ENCODE measurements around the gene TMEM121B. TPM values are rescaled to one million over a fixed set of nuclear protein-coding genes. Genes with fewer than 3 reads are reported as not detected.

Gene TMEM121B
- total RNA-seq, 1 donor from 2014 or later: 0.05 TPM

DNA sequence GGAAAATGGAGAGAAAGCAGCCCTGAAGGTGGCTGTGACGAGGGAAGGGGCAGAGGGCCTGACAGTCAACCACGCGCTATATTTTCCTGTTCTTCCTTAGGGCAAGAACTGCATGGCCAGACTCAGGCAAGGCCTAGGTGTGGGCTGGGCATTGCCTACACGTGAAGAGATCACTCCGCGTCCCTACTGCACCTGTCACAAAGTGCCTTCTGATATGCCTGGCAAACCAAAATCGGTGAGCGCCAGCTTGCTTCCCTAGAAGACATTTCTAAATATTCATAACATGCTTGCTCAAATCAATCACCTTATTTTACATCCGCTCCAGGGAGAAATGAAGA is 6.3 kb downstream of the TMEM121B start:
- Mint-ChIP-seq H3K27ac (no peak overlapping the region), H3K4me3 (ENCODE audit: low read depth) (no peak overlapping the region), H3K36me3 (ENCODE audit: low read depth) (peaks cover 22% of the 10 kb centered on the region), H3K9me3 (no peaks in the 10 kb centered on the region), H3K4me1 (ENCODE audit: low read depth) (peaks cover 40% of the 10 kb centered on the region), H3K27me3 (ENCODE audit: low read depth) (peaks cover 8% of the 10 kb centered on the region)
- intact Hi-C loops (cut with micrococcal nuclease): loop anchor here (5.0 kb wide), 1 partner anchor 42 kb away; the partner anchor contains the start of gene HDHD5
- no peak for DNase-seq (ENCODE audit: low spot score)

DNA sequence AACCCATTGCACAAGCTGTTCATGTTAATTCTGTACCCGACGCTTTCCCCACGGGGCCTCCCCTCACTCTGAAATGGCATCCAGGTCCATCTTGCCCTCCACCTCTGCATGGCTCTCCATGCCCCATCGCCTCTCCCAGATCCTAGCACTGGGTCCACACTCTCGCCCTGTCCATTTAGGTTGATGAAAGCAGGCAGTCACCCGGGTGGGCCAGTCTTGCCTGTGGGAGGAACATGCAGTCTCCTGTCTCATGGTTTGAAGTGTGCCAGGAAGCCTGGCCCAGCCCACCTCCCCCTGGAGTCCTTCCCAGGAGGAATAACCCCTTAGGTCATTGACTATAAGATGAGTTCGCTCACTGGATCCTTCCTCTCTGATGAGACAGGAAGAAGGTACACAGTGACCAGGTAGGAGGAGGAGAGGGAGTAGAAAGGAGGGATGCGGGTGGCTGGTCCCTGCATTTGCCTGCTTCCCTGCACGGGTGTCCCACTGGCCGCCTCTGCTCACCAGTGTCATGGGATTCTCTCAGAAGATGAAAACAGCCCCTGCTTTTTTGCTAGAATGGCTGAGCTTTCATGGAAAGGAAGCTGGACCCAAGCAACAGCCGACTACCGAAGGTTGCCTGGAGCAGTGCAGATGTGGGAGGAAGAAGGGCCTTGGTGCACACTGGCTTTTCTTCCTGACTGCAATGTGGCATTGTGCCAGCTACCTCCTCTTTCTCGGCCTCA is 6.8 kb downstream of the TMEM121B start:
- intact Hi-C loops (cut with micrococcal nuclease): no loop called here
- Mint-ChIP-seq H3K9me3 (no peaks in the 10 kb centered on the region), H3K27me3 (ENCODE audit: low read depth) (peaks cover 8% of the 10 kb centered on the region), H3K36me3 (ENCODE audit: low read depth) (peaks cover 25% of the 10 kb centered on the region), H3K27ac (no peak overlapping the region), H3K4me1 (ENCODE audit: low read depth) (peaks cover 40% of the 10 kb centered on the region), H3K4me3 (ENCODE audit: low read depth) (no peak overlapping the region)
- DNase-seq (ENCODE audit: low spot score): no peak

DNA sequence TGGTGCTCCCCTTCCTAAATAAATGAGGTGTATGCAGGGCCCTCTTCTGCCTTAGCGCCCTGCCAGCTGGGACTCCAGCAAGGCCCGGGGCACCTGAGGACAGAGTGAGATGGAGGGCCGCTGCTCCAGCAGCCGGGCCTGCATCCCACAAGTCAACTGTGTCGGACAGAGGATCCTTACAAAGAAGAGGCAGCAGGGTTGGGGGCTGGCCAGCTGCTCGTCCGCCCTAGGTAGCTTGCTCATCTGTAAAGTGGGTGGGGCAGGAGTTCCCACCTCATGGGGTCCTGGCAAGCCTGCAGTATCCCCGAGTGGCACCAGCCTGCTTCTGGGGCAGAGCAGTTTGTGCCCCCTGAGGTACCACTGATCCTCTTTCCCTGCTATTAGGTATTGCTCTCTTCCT is 7.6 kb downstream of the TMEM121B start:
- H3K9me3 Mint-ChIP-seq: no peaks in the 10 kb centered on the region
- H3K4me1 Mint-ChIP-seq (ENCODE audit: low read depth): peaks cover 36% of the 10 kb centered on the region
- intact Hi-C loops (cut with micrococcal nuclease): no loop called here
- peaks cover 3% of the 10 kb centered on the region for H3K27me3 Mint-ChIP-seq (ENCODE audit: low read depth)
- peaks cover 25% of the 10 kb centered on the region for H3K36me3 Mint-ChIP-seq (ENCODE audit: low read depth)
- no peak overlapping the region for H3K27ac Mint-ChIP-seq
- no peak overlapping the region for H3K4me3 Mint-ChIP-seq (ENCODE audit: low read depth)
- no peak for DNase-seq (ENCODE audit: low spot score)

DNA sequence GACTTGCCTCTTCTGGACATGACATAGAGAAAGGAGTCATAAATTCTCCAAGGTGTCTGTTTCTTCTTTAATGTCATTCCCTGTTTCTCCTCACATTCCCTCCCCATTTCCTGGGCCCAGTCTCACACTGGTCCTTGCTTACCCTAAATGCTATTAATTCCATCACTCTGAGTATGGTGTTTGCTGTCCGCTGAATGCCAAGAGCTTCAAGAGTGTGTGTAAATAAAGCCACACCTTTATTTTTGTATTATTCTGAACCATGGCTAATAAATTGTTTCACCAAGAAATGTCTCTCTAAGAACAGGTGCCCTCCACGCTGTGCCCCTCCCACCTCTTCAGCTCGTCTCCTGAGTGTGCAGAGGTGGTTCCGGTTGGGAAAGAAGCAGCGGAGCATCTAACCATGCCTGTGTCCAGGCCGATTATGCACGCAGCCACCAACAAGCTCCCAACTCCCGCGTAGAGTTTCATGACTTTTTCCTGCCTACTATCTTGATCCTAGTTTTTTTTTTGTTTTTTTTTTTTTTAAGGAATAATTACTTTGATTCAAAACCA is 8.6 kb downstream of the TMEM121B start:
- H3K4me3 Mint-ChIP-seq (ENCODE audit: low read depth): no peak overlapping the region
- no peak overlapping the region for H3K27ac Mint-ChIP-seq
- no peaks in the 10 kb centered on the region for H3K9me3 Mint-ChIP-seq
- peaks cover 28% of the 10 kb centered on the region for H3K36me3 Mint-ChIP-seq (ENCODE audit: low read depth)
- H3K27me3 Mint-ChIP-seq (ENCODE audit: low read depth): no peaks in the 10 kb centered on the region
- intact Hi-C loops (cut with micrococcal nuclease): no loop called here
- DNase-seq (ENCODE audit: low spot score): no peak
- H3K4me1 Mint-ChIP-seq (ENCODE audit: low read depth): peaks cover 28% of the 10 kb centered on the region

DNA sequence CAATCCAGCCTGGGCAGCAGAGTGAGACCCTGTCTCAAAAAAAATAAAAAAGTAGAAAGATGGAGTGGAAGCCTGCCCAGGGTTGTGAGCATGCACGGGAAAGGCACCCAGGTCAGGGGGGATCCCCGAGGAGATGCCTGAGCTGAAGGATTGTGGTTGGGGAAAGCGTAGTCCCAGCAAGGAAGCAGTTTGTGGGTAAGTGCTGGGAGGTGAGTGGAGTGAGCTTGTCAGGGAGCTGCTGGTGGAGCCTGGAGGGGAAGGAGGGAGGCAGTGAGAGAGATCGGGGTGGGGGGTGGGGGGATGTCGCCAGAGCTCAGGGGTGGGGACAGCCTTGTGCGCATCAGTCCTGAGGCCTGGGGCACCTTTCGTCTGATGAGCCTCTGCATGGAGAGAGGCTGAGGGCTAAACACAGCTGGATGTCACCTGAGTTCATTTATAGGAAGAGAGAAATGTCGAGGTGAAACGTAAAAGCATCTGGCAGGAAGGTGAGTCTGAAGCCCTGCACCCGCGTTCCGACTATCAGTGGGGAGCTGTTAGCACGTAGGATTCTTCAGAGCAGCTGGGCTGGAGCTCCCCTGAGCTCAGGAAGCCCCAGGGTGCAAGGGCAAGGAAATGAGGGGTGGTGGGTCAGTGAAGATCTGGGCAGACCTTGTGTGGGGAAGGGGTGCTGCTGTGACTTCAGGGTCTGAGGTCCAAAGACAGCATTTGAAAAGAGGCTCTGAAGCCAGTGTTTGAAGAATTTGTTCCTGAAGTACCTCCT is 10.2 kb downstream of the TMEM121B start:
- intact Hi-C loops (cut with micrococcal nuclease): no loop called here
- Mint-ChIP-seq H3K27ac (no peak overlapping the region), H3K36me3 (ENCODE audit: low read depth) (peaks cover 39% of the 10 kb centered on the region), H3K9me3 (no peaks in the 10 kb centered on the region), H3K27me3 (ENCODE audit: low read depth) (no peaks in the 10 kb centered on the region), H3K4me3 (ENCODE audit: low read depth) (no peak overlapping the region), H3K4me1 (ENCODE audit: low read depth) (peaks cover 25% of the 10 kb centered on the region)
- no peak for DNase-seq (ENCODE audit: low spot score)

DNA sequence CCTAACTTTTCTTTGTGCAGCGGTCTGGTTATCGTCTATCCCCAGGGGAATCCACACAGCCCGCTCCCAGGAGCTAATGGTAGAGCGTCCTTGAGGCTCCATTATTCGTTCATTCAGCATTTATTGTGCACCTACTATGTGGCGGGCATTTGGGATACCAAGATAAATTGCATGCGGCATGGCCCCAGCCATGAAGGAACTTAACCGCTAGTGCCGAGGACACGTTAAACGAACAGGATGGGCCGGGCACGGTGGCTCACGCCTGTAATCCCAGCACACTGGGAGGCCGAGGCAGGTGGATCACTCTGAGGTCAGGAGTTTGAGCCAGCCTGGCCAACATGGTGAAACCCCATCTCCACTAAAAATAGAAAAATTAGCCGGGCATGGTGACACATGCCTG is 11.2 kb downstream of the TMEM121B start:
- intact Hi-C loops (cut with micrococcal nuclease): no loop called here
- peaks cover 22% of the 10 kb centered on the region for H3K4me1 Mint-ChIP-seq (ENCODE audit: low read depth)

DNA sequence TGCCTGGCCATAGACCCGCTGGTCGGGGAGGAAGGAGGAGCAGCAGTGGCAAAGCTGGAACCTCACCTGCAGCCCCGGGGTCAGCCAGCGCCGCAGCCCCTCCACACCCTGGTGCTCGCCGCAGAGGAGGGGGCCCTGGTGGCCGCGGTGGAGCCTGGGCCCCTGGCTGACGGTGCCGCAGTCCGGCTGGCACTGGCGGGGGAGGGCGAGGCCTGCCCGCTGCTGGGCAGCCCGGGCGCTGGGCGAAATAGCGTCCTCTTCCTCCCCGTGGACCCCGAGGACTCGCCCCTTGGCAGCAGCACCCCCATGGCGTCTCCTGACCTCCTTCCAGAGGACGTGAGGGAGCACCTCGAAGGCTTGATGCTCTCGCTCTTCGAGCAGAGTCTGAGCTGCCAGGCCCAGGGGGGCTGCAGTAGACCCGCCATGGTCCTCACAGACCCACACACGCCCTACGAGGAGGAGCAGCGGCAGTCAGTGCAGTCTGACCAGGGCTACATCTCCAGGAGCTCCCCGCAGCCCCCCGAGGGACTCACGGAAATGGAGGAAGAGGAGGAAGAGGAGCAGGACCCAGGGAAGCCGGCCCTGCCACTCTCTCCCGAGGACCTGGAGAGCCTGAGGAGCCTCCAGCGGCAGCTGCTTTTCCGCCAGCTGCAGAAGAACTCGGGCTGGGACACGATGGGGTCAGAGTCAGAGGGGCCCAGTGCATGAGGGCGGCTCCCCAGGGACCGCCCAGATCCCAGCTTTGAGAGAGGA is 11.9 kb downstream of the TMEM121B start:
- no peak for DNase-seq (ENCODE audit: low spot score)
- no peaks in the 10 kb centered on the region for H3K9me3 Mint-ChIP-seq
- no peak overlapping the region for H3K27ac Mint-ChIP-seq
- no peaks in the 10 kb centered on the region for H3K27me3 Mint-ChIP-seq (ENCODE audit: low read depth)
- peaks cover 53% of the 10 kb centered on the region for H3K36me3 Mint-ChIP-seq (ENCODE audit: low read depth)
- no peak overlapping the region for H3K4me3 Mint-ChIP-seq (ENCODE audit: low read depth)
- peaks cover 19% of the 10 kb centered on the region for H3K4me1 Mint-ChIP-seq (ENCODE audit: low read depth)
- intact Hi-C loops (cut with micrococcal nuclease): no loop called here

More for the DNA sequence above, 11.2 kb downstream of the TMEM121B start:
- no peak for DNase-seq (ENCODE audit: low spot score)
- Mint-ChIP-seq H3K9me3 (no peaks in the 10 kb centered on the region), H3K27ac (no peak overlapping the region), H3K27me3 (ENCODE audit: low read depth) (no peaks in the 10 kb centered on the region), H3K4me3 (ENCODE audit: low read depth) (no peak overlapping the region), H3K36me3 (ENCODE audit: low read depth) (peaks cover 49% of the 10 kb centered on the region)

DNA sequence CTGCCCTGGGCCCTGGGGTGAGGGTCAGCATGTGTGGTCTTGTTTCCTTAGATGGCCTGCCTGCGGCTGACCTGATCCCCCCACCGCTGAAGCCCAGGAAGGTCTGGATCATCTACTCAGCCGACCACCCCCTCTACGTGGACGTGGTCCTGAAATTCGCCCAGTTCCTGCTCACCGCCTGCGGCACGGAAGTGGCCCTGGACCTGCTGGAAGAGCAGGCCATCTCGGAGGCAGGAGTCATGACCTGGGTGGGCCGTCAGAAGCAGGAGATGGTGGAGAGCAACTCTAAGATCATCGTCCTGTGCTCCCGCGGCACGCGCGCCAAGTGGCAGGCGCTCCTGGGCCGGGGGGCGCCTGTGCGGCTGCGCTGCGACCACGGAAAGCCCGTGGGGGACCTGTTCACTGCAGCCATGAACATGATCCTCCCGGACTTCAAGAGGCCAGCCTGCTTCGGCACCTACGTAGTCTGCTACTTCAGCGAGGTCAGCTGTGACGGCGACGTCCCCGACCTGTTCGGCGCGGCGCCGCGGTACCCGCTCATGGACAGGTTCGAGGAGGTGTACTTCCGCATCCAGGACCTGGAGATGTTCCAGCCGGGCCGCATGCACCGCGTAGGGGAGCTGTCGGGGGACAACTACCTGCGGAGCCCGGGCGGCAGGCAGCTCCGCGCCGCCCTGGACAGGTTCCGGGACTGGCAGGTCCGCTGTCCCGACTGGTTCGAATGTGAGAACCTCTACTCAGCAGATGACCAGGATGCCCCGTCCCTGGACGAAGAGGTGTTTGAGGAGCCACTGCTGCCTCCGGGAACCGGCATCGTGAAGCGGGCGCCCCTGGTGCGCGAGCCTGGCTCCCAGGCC is 12.7 kb downstream of the TMEM121B start:
- intact Hi-C loops (cut with micrococcal nuclease): no loop called here
- Mint-ChIP-seq H3K4me1 (ENCODE audit: low read depth) (peaks cover 19% of the 10 kb centered on the region), H3K27me3 (ENCODE audit: low read depth) (no peaks in the 10 kb centered on the region), H3K9me3 (no peaks in the 10 kb centered on the region), H3K36me3 (ENCODE audit: low read depth) (peaks cover 55% of the 10 kb centered on the region), H3K27ac (no peak overlapping the region), H3K4me3 (ENCODE audit: low read depth) (no peak overlapping the region)
- no peak for DNase-seq (ENCODE audit: low spot score)

DNA sequence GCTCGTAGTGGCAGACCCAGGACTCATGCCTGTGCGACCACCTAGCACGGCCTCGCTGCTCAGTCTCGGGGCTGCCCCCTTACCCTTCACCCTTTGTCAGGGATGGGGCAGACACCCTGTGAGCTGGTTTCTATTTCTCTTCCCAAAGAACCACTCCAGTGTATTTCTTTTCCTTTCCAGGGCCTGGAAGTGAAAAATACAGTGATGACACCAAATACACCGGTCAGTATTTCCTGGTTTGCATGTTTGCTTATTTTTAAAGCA is 13.7 kb downstream of the TMEM121B start:
- H3K9me3 Mint-ChIP-seq: no peaks in the 10 kb centered on the region
- H3K36me3 Mint-ChIP-seq (ENCODE audit: low read depth): peaks cover 64% of the 10 kb centered on the region
- no peaks in the 10 kb centered on the region for H3K27me3 Mint-ChIP-seq (ENCODE audit: low read depth)
- no peak for DNase-seq (ENCODE audit: low spot score)
- H3K4me3 Mint-ChIP-seq (ENCODE audit: low read depth): no peak overlapping the region
- peaks cover 19% of the 10 kb centered on the region for H3K4me1 Mint-ChIP-seq (ENCODE audit: low read depth)
- intact Hi-C loops (cut with micrococcal nuclease): loop anchor here (1.0 to 2.0 kb wide), 3 partner anchors 9 to 33 kb away; partner anchors contain the start of gene IL17RA
- H3K27ac Mint-ChIP-seq: no peak overlapping the region

DNA sequence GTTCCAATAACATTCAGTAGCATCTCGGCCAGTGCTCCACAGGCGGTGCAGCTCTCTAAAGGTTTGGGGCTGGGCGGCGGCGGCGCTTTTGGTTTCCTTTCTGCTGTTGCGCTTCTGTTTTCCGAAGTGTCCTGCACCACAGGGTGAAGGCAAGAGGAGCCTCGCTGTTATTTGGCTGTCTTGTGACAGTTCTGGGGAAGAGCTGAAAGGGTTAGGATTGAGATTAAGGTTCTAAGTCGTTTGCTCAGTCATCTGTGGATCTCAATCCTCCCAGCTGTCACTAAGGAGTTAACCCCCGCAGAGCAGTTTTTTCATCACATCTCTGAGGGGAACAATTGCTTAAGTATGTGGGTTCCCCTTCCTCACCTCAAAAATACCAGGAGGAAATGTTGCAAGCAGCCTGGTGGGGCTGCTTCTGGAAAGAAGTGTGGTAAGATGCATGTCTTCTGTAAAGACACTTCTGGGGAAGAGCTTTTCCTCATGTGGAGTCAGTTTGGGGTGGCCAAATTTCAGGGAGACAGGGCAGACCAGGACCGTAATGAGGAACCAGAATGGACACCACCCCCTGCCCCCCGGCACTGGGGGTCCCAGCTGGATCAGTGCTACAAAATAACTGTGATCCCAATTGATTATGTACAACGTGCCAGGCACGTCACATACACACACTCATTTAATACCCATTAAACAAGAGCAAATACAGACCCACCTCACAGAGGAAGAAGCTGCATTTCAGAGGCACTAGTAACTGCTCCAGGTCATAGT is 14.2 kb downstream of the TMEM121B start:
- Mint-ChIP-seq H3K4me1 (ENCODE audit: low read depth) (peaks cover 23% of the 10 kb centered on the region), H3K27ac (peak overlapping the region; percentile 46), H3K4me3 (ENCODE audit: low read depth) (peak overlapping the region; percentile 51), H3K27me3 (ENCODE audit: low read depth) (no peaks in the 10 kb centered on the region), H3K36me3 (ENCODE audit: low read depth) (peaks cover 69% of the 10 kb centered on the region), H3K9me3 (no peaks in the 10 kb centered on the region)
- no peak for DNase-seq (ENCODE audit: low spot score)
- intact Hi-C loops (cut with micrococcal nuclease): loop anchor here (1.0 to 2.0 kb wide), 3 partner anchors 9 to 32 kb away; partner anchors contain the start of gene IL17RA

DNA sequence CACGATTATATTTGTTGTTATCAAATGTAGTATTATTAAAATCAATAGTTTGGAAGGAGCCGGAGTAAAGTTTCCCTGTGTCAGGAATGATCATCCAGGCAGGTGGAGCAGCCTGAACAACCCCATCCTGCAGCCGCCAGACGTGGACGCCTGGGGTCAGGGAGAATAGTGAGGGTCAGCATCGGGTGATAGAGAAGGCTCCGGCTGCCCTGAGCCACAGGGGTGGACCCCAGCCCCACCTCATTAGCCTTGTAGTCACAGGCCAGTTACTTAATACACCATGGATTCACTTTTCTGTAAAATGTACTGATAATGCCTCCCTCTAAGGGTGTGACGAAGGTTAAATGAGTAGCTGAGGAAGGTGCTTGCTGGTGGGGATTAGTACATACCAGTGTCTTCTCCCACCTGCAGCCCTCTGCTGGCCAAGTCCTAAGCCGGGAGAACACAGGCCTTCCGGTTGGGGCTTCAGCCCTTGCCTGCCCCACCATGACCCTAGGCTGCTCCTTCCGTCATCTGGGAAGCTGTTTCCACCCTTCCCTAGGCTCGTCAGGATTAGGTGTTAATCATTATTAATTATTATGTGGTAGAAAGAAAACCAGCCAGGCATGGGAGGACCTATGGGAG is 14.9 kb downstream of the TMEM121B start:
- peak overlapping the region; percentile 51 for H3K4me3 Mint-ChIP-seq (ENCODE audit: low read depth)
- H3K27ac Mint-ChIP-seq: peak overlapping the region; percentile 46
- peaks cover 70% of the 10 kb centered on the region for H3K36me3 Mint-ChIP-seq (ENCODE audit: low read depth)
- intact Hi-C loops (cut with micrococcal nuclease): loop anchor here (2.0 kb wide), 2 partner anchors 21 to 31 kb away; partner anchors contain the start of gene IL17RA
- DNase-seq (ENCODE audit: low spot score): no peak
- H3K9me3 Mint-ChIP-seq: no peaks in the 10 kb centered on the region
- H3K4me1 Mint-ChIP-seq (ENCODE audit: low read depth): peaks cover 30% of the 10 kb centered on the region
- H3K27me3 Mint-ChIP-seq (ENCODE audit: low read depth): no peaks in the 10 kb centered on the region
